NK-92 (cell line): ENCODE data around the gene PDLIM3.
"Not testable (repeated sequence)": the region's sequence is repeated elsewhere in the genome, so short reads cannot be mapped to it uniquely, and the experiment has no call there.

Experiments
- DNase-seq: peaks from one replicate; lab custom pipeline; 2025; ENCODE audit not compliant: unreplicated experiment; lab: John Stamatoyannopoulos, UW

The PDLIM3 gene

GRCh38 chr4:185522451-185522850 is 12.9 kb downstream of the PDLIM3 start:
- no peak for DNase-seq

- DNase-seq, result no peak
Measured at GRCh38 chr4:185520119-185520518, 15.2 kb downstream of the PDLIM3 start.

DNA sequence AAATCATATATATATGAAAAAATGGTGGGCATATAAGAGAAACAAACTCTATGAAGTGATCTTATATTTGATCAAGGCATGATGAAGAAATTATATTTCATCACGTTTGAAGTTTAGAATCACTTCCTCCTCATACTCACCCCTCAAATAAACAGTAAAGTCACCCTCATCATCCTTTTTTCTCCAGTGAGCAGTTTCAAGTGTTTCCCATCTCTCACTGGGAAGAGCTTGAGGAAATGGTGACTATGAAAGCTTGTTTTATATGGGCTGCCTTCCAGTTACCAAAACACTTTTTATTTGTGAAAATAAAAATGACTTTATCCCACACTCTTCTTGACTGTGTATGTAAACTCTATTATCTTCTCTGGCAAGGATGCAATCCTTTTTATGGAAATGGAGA is 16.8 kb downstream of the PDLIM3 start:
- no peak for DNase-seq

DNA sequence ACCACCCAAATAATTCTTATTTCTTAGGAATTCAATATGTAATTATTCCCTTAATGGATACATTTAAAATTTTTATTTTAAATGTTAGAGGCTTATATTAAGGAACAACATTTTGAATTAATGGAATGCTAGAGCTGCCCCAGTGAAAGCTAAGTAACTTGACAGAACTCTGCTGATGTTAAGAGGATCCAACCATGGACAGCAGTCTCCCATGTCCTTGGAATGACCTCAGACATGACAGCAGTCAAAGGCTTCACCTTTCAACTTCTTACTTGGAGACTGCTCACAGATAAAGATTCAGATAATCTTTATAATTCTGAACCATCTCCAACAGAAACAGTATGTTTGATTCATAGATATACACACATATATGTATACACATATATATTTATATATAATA is 17.2 kb downstream of the PDLIM3 start:
- no peak for DNase-seq

- DNase-seq, result no peak
Measured at GRCh38 chr4:185515248-185515647, 20.1 kb downstream of the PDLIM3 start.

GRCh38 chr4:185514182-185514697 is 21.1 kb downstream of the PDLIM3 start:
- no peak for DNase-seq

DNA sequence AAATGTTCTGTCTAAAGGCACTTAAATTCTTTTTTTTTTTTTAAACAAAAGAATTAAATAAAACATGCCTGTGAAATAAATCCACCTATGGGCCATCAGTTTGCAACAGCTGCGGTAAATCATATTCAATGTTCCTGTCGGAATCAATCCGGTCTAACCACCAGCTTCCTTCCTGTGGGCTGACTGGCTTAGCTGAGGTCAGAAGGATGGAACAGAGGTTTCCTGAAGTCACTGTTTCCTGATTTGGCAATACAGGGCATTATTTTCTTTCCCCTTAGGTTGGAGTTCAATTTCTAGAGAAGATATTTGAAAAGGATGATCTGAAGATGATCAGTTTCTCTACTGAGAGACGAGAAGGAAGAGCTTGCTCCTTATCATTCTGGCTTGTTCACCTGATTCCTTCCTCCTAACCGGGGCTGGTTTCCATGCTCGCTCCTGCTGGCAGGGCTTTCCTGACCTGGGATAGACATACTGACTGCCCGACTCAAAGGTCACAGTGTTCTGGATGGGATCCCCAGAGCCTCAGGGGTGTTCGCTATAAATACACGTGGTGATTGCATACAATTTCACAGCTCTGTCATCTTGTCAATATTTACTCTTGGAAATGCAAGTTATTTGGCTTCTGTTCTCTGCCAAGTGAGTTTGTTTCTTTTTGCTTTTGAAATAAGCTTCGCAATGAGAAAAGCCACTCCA is 21.7 kb downstream of the PDLIM3 start:
- no peak for DNase-seq

- no peak for DNase-seq
Measured at GRCh38 chr4:185512516-185512915, 22.8 kb downstream of the PDLIM3 start.

GRCh38 chr4:185511243-185511642 is 24.1 kb downstream of the PDLIM3 start:
- DNase-seq, result not testable (repeated sequence)

- DNase-seq, result no peak
Measured at GRCh38 chr4:185510806-185511205, 24.5 kb downstream of the PDLIM3 start.

GRCh38 chr4:185508181-185508580 is 27.1 kb downstream of the PDLIM3 start:
- no peak for DNase-seq

- DNase-seq, result no peak
Measured at GRCh38 chr4:185506422-185506821, 28.9 kb downstream of the PDLIM3 start.

DNA sequence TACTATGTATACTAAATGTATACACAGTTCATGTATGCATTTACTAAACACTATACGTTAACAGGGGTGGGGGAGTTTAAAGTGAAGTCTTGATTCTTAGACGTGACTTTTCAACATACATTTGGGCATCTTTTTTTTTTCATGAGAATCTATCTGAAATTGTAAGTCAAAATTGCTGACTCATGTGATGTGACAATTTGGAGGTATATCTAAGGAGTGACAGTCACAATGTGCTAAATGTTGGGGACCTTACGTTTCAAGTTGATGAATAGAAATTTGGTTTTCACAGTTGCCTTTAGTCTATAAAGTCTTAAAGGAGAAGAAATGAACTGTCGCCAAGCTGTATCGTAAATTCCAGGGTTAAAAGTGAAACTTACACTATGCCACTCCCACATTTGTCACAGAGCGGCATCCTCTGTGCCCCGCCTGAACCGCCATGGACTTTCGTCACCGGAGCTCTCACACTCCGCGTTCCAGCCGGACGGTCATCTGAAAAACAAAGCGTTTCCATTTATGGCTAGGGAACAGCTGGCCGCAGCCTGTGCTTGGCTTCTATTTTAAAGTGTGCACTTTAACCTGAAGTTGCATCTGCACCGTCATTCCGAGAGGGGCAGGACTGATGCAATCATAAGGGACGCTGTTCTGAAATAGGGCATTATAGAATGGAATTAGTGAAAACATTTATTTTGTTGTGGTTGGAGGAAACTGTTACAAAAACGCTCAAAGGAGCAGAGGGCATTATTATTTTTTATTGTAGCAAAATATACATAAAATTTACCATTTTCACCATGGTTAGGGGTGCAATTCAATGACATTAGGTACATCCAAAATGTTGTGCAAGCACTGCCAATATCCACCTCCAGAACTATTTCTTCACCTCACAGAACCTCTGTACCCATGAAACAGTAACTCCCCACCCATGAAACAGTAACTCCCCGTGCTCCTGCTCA is 30.9 kb downstream of the PDLIM3 start:
- no peak for DNase-seq

DNA sequence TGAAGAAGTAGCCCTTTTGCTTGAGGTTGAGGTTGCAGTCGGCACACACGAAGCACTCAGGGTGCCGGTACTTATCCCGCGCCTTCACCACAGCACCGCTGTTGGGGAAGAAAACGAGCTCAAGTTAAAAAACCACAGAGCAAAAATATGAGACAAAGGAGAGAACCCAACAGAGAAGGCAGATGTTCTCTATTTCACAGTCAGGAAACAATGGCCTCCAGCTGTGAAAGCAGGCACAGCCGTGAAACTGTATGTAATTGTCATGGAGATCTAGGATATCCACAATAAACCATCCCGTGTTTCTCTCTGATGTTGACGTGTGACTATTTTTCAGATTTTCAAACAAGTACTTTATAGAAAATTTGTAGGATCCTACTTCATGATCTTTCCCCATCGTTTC is 32.9 kb downstream of the PDLIM3 start:
- DNase-seq, result no peak

DNA sequence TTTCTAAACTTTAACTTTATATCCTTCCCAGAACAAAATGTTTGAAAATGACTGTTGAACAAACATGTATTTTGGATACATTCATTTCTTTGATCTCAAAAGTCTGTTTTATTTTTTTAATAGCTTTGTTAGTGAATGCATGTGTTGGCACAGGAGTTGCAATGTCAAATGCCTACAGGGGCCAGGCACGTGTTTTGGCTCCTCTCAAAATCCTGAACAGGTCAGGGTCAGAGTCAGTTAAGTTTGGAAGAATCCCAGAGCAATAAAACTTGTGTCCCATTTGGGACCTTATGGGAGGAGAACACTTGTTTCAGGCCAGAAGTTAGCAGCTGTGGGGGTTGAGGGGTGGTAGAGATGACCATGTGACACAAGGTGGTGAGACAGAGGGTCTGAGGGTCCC is 34.7 kb downstream of the PDLIM3 start:
- DNase-seq, result no peak

- DNase-seq, result no peak
Measured at GRCh38 chr4:185500035-185500434, 35.3 kb downstream of the PDLIM3 start.

DNA sequence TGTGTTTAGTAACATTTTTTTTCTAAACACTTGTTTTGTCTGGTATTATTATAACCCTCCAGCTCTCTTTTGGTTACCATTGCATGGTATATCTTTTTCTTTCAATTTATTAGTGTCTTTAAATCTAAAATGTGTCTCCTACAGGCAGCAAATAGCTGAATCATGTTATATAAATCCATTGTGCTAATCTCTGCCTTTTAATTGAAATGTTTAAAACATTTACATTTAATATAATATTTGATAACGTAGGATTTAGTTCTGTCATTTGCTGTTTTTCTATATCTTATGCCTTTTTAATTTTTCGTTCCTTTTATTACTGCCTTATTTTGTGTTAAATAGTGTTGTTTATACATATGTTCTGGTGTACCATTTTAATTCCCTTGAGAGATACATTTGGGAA is 46.7 kb downstream of the PDLIM3 start:
- DNase-seq, result no peak

- no peak for DNase-seq
Measured at GRCh38 chr4:185481401-185481800, 53.9 kb downstream of the PDLIM3 start.

DNA sequence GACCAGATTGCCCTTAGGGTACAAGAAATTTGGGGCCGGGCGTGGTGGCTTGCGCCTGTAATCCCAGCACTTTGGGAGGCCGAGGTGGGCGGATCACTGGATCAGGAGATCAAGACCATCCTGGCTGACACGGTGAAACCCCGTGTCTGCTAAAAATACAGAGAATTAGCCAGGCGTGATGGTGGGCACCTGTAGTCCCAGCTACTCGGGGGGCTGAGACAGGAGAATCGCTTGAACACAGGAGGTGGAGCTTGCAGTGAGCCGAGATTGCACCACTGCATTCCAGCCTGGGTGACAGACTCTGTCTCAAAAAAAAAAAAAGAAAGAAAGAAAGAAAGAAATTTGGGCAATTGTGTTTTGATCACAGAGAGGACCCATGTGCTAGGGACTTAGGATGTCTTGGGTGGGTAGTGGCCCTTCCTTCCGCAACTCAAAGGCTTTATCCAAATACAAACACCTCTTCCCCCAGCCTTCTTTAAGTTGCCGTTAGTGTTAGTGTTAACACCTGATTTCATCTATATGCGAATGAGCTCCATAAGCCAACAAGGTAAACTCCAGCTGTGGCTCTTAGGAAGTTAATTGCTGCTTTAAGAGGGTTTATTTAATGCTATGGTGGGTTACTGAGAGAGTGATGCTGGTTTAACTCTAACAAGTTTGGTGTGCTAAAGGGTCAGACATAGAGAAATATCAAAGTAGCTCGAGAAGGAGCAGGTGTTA is 55.1 kb downstream of the PDLIM3 start:
- no peak for DNase-seq

DNA sequence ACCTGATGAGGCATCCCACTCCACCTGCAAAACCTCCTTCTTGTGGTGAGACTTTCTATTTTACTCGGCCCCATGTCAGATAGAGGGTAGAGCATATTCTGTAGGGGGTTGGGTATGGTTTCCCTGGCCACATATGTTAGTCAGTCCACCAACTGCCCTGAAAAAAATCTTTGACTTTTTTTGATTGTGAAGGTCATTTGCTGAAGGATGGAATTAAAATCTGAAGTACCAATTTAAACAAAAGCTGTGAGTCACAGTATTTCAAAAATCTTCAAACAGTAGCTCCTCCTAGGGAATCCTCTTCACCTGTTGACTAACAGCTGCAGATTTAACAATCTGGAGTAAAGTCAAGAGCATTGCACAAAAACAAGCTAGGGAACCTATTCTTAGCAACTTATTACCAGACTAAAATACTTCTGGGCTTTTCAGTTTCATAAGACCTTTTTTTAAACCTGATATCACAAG is 55.8 kb downstream of the PDLIM3 start:
- DNase-seq, result no peak

DNA sequence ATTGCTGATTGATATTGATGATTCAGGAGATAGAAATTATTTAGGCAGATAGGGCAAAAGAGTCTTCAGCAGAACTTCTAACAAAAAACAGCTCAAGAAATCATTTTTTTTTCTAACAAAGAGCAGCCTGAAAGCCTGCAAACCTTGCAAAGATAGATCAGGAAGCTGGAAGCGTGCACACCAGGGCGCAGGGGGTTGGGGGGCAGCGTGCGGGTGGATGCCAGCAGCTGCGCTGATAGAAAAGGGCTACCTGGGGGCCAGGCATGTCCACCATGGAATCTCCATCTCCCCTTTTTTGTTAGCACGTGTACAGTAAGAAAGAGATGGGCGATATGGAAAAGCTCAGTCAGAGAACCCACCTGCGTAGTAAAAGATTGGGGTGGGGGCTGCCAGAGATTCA is 62.1 kb downstream of the PDLIM3 start:
- no peak for DNase-seq
